ENCODE data around the gene FNTB. TPM values are rescaled to one million over a fixed set of nuclear protein-coding genes. Genes with fewer than 3 reads are reported as not detected.

Gene FNTB
- total and polyA plus RNA-seq, 9 of the 15 experiments (the other 6 are each of a cell fraction or from before 2014, with no cell fraction given) = 6.9 to 23.2 (median 12.2) TPM

DNA sequence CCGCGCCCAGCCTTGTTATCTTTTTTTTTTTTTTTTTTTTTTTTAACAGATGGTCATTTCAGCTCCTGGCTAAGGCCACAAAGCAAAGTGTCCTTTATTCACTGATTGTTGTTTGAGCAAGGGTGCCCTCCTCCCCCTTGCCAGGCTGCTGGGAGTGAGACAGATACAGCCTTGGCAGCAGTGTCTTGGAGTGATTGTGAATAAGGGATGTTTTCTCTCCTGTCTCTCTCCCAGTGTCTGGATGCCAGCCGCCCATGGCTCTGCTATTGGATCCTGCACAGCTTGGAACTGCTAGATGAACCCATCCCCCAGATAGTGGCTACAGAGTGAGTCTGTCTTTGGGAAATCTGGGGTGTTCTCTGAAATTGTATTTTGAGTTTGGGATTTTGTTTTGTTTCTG is 28.7 kb downstream of the FNTB start (continued):
- TF ChIP-seq KDM4B (IDR thresholded peaks at IDR 0.05; ENCODE audit: borderline replicate concordance in 2 of 2, low read depth in 1 of 2) (no peak), ZNF589 (CRISPR knock-in tag; IDR thresholded peaks at IDR 0.05; ENCODE audit: low read depth) (no peak), MXI1 (IDR thresholded peaks at IDR 0.05; ENCODE audit: low read depth, low read length) (no peak), POLR2H (tag; IDR thresholded peaks at IDR 0.05; ENCODE audit: low read depth) (no peak), ZNF282 (CRISPR knock-in tag; IDR thresholded peaks at IDR 0.05) (no peak), ATF1 (CRISPR knock-in tag; IDR thresholded peaks at IDR 0.05) (no peak), ATF1 (tag; IDR thresholded peaks at IDR 0.05) (no peak), ZNF24 (IDR thresholded peaks at IDR 0.05) (no peak), ZNF444 (CRISPR knock-in tag; IDR thresholded peaks at IDR 0.05) (no peak), PURB (CRISPR knock-in tag; IDR thresholded peaks at IDR 0.05; ENCODE audit: low read depth) (no peak), HNRNPL (IDR thresholded peaks at IDR 0.05; ENCODE audit: low read depth, low read length) (no peak)
- TF ChIP-seq, protein P1, sequence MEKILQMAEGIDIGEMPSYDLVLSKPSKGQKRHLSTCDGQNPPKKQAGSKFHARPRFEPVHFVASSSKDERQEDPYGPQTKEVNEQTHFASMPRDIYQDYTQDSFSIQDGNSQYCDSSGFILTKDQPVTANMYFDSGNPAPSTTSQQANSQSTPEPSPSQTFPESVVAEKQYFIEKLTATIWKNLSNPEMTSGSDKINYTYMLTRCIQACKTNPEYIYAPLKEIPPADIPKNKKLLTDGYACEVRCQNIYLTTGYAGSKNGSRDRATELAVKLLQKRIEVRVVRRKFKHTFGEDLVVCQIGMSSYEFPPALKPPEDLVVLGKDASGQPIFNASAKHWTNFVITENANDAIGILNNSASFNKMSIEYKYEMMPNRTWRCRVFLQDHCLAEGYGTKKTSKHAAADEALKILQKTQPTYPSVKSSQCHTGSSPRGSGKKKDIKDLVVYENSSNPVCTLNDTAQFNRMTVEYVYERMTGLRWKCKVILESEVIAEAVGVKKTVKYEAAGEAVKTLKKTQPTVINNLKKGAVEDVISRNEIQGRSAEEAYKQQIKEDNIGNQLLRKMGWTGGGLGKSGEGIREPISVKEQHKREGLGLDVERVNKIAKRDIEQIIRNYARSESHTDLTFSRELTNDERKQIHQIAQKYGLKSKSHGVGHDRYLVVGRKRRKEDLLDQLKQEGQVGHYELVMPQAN (IDR thresholded peaks at IDR 0.05; ENCODE audit: borderline replicate concordance) = no peak
- TF ChIP-seq, protein P2, sequence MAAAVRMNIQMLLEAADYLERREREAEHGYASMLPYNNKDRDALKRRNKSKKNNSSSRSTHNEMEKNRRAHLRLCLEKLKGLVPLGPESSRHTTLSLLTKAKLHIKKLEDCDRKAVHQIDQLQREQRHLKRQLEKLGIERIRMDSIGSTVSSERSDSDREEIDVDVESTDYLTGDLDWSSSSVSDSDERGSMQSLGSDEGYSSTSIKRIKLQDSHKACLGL (CRISPR knock-in tag; IDR thresholded peaks at IDR 0.05; ENCODE audit: borderline replicate concordance, poor library complexity, severe bottlenecking) = no peak

All from K562 (cell line).